H1 (cell line): ENCODE data around the gene PNMA1.

Experiments
- JUN ChIP-seq: IDR thresholded peaks from 2 replicates; pipeline ENCODE4 v1.6.1; 2011; ENCODE audit warnings: low read depth, mild to moderate bottlenecking, improper control_type of control experiment, low read length
- POLR2A ChIP-seq, 2 experiments: IDR thresholded peaks; 1 replicate in 1 of 2; 2 replicates in 1 of 2; pipeline ENCODE4 v1.6.1; 2011; ENCODE audit warnings: low read depth in 2 of 2, low read length in 2 of 2, mild to moderate bottlenecking in 2 of 2; ENCODE audit errors: control extremely low read depth in 1 of 2
- YY1 ChIP-seq: IDR thresholded peaks from 2 replicates; pipeline ENCODE4 v1.6.1; 2011; ENCODE audit warnings: low read depth, mild to moderate bottlenecking, low read length

GRCh38 chr14:73712540-73713180, 1.5 kb downstream of the PNMA1 start:
- TF ChIP-seq YY1: no peak
- TF ChIP-seq JUN: no peak
- no peak; a peak in 1 of 3 replicates for TF ChIP-seq POLR2A (IDR thresholded peaks at IDR 0.05; ENCODE audit: control extremely low read depth in 1 of 2, low read depth in 2 of 2, low read length in 2 of 2)
